GM12892 (cell line): ENCODE data around the gene FLOT2.
"Not testable (repeated sequence)": the region's sequence is repeated elsewhere in the genome, so short reads cannot be mapped to it uniquely, and the experiment has no call there.

Experiments
- POLR2A ChIP-seq: IDR thresholded peaks from 2 replicates; pipeline ENCODE4 v1.6.1; 2011; ENCODE audit warnings: low read depth, low read length, control low read depth
- TAF1 ChIP-seq: IDR thresholded peaks from 2 replicates; pipeline ENCODE4 v1.6.1; 2011; ENCODE audit warnings: low read depth, mild to moderate bottlenecking, control low read depth, low read length, borderline replicate concordance

GRCh38 chr17:28877150-28877711, 20.3 kb downstream of the FLOT2 start:
- TF ChIP-seq POLR2A, TAF1: not testable (repeated sequence)
